Neutrophil (primary cell): ENCODE measurements around the gene GRK4.

ENCODE experiments used
- H3K27ac ChIP-seq: fragments of 200-600 bp; sonication (generic); 2 replicates; pipeline ENCODE4 v1.5.1; 2016; ENCODE audit warnings: mild to moderate bottlenecking, moderate library complexity
- H3K27me3 ChIP-seq: fragments of 200-600 bp; sonication (generic); 2 replicates; pipeline ENCODE4 v1.6.0; 2016; ENCODE audit warnings: mild to moderate bottlenecking
- H3K36me3 ChIP-seq: fragments of 200-600 bp; sonication (generic); 2 replicates; pipeline ENCODE4 v1.5.1; 2017
- H3K4me1 ChIP-seq, 2 experiments: fragments of 200-600 bp in 1 of 2; sonication (generic) in 1 of 2; 1 replicate in 1 of 2; 2 replicates in 1 of 2; pipeline versions ENCODE4 v1.5.1 to v1.6.1; 2013 to 2016; ENCODE audit warnings: low read depth in 1 of 2, low read length in 1 of 2, mild to moderate bottlenecking in 1 of 2, moderate library complexity in 1 of 2; ENCODE audit not compliant: control insufficient read depth in 1 of 2, insufficient read depth in 1 of 2
- H3K4me3 ChIP-seq, 2 experiments: fragments of 200-600 bp in 1 of 2; sonication (generic) in 1 of 2; 1 replicate in 1 of 2; 2 replicates in 1 of 2; pipeline ENCODE4 v1.5.1; 2013 to 2016; ENCODE audit warnings: low read depth in 1 of 2, low read length in 1 of 2, mild to moderate bottlenecking in 1 of 2, moderate library complexity in 1 of 2
- H3K9me3 ChIP-seq: fragments of 200-600 bp; sonication (generic); 2 replicates; pipeline ENCODE4 v1.5.1; 2016
- TF ChIP-seq, protein P1 (sequence below): fragments of 200-600 bp; sonication (generic); IDR thresholded peaks from 2 replicates; pipeline ENCODE4 v1.5.1; 2016; ENCODE audit warnings: antibody characterized with exemption

Gene GRK4

DNA sequence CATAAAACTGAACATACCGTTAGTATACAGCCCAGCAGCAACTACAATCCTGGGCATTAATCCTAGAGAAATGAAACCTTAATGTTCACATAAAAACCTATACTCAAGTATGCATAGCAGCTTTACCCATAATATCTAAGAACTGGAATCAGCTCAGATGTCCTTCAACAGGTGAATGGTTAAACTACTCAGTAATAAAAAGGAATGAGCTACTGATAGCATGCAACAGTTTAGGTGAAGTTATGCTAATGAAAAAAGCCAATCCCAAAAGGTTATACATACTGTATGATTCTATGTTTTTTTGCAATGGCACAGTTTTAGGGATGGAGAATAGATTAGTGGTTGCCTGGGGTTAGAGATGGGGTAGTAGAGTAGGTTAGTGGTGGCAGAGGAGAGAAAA is 120.4 kb downstream of the GRK4 start:
- H3K4me1 ChIP-seq: peaks cover 0 to 6% of the 10 kb centered on the region in 2 experiments
- TF ChIP-seq, protein P1, sequence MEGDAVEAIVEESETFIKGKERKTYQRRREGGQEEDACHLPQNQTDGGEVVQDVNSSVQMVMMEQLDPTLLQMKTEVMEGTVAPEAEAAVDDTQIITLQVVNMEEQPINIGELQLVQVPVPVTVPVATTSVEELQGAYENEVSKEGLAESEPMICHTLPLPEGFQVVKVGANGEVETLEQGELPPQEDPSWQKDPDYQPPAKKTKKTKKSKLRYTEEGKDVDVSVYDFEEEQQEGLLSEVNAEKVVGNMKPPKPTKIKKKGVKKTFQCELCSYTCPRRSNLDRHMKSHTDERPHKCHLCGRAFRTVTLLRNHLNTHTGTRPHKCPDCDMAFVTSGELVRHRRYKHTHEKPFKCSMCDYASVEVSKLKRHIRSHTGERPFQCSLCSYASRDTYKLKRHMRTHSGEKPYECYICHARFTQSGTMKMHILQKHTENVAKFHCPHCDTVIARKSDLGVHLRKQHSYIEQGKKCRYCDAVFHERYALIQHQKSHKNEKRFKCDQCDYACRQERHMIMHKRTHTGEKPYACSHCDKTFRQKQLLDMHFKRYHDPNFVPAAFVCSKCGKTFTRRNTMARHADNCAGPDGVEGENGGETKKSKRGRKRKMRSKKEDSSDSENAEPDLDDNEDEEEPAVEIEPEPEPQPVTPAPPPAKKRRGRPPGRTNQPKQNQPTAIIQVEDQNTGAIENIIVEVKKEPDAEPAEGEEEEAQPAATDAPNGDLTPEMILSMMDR: no peak
- H3K27ac ChIP-seq: no peak overlapping the region
- no peaks in the 10 kb centered on the region for H3K9me3 ChIP-seq
- H3K36me3 ChIP-seq: peaks cover 15% of the 10 kb centered on the region
- no peaks in the 10 kb centered on the region for H3K27me3 ChIP-seq
- no peak overlapping the region for H3K4me3 ChIP-seq

DNA sequence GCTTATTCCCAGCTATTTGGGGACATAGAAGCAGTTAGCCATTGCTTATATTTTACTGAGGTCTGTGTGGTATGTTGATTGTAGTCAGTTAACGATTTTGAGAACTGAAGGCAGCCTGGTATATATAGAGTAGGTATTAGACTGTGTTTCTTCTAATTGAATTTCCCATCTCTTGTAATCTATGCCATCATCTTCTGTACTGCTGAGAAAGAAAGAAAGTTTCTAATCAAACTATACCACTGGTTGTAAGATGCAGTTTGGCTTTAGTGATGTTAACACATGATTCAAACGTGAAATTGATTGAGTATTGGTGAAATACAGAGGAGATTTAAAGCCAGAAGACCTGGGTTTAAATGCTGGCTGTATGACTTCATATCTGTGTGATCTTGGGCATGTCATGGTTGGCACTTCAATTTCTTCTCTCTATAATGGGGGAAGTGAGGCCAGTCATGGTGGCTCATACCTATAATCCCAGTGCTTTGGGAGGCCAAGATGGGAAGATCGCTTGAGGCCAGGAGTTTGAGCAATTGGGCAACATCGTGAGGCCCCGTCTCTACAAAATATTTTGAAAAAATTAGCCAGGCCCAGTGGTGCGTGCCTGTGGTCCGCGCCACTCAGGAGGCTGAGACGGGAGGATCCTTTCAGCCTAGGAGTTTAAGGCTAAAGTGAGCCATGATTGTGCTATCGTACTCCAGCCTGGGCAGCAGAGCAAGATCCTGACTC is 122.7 kb downstream of the GRK4 start:
- Histone ChIP-seq H3K27me3 (no peaks in the 10 kb centered on the region), H3K4me1 (peaks cover 0 to 6% of the 10 kb centered on the region in 2 experiments), H3K9me3 (no peaks in the 10 kb centered on the region), H3K27ac (no peak overlapping the region), H3K4me3 (no peak overlapping the region), H3K36me3 (peaks cover 15% of the 10 kb centered on the region)
- TF ChIP-seq, protein P1: no peak

DNA sequence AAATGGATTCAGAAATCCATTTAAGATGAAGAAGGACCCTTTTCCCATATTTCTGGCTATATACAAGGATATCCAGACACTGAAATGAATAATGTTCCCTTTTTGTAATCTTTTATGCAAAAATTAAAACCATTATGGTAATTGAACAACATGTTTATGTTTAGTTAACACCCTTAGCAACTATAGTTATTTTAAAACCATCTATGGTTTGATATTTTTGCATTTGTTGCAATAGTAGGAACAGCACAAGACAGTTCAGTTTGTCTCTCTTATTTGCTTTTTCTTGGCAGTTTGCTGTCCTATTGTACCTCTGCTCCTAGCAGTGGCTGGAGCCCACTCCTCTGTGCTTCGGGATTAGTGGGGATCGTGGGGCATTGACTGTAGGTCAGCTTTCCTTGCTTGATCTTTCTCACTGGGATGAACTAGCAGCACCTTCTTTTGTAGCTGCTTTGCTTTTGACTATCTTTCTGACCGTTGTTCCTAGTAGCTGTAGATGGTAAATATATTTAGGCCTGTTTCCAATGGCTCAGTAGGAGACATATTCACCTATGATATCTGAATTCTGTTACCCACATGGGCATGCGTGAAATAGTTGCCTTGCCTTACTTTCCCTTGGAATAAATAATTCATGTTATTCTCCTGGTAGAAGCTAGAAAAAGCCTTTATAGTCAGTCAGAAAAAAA is 123.9 kb downstream of the GRK4 start:
- no peaks in the 10 kb centered on the region for H3K27me3 ChIP-seq
- peaks cover 15% of the 10 kb centered on the region for H3K36me3 ChIP-seq
- H3K27ac ChIP-seq: no peak overlapping the region
- TF ChIP-seq, protein P1: no peak
- no peak overlapping the region for H3K4me3 ChIP-seq
- no peaks in the 10 kb centered on the region for H3K9me3 ChIP-seq
- H3K4me1 ChIP-seq: peaks cover 0 to 6% of the 10 kb centered on the region in 2 experiments
